Hepatocyte (in vitro differentiated cells): ENCODE measurements around the gene MINAR2.

Source experiments
- EZH2 ChIP-seq: fragments of 200-600 bp; sonication (generic); IDR thresholded peaks from 2 replicates; pipeline ENCODE4 v1.6.1; 2016; ENCODE audit warnings: antibody characterized with exemption, mild to moderate bottlenecking, borderline replicate concordance
- TF ChIP-seq, protein P1 (sequence below): fragments of 200-600 bp; sonication (generic); IDR thresholded peaks from 2 replicates; pipeline ENCODE4 v1.5.1; 2016; ENCODE audit warnings: antibody characterized with exemption, mild to moderate bottlenecking; ENCODE audit not compliant: poor library complexity

DNA sequence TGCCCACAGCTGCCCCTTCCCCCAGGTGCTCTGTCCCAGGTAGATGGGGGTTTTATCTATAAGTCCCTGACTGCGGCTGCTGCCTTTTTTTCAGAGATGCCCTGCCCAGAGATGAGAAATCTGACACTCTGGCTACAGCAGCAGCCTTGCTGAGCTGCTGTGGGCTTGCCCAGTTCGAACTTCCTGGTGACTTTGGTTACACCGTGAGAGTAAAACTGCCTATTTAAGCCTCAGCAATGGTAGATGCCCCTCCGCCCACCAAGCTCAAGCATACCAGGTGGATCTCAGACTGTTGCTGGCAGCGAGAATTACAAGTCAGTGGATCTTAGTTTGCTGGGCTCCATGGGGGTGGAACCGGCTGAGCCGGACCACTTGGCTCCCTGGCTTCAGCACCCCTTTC lies 56.8 kb downstream of the MINAR2 start:
- TF ChIP-seq, protein P1, sequence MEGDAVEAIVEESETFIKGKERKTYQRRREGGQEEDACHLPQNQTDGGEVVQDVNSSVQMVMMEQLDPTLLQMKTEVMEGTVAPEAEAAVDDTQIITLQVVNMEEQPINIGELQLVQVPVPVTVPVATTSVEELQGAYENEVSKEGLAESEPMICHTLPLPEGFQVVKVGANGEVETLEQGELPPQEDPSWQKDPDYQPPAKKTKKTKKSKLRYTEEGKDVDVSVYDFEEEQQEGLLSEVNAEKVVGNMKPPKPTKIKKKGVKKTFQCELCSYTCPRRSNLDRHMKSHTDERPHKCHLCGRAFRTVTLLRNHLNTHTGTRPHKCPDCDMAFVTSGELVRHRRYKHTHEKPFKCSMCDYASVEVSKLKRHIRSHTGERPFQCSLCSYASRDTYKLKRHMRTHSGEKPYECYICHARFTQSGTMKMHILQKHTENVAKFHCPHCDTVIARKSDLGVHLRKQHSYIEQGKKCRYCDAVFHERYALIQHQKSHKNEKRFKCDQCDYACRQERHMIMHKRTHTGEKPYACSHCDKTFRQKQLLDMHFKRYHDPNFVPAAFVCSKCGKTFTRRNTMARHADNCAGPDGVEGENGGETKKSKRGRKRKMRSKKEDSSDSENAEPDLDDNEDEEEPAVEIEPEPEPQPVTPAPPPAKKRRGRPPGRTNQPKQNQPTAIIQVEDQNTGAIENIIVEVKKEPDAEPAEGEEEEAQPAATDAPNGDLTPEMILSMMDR, result no peak
- TF ChIP-seq EZH2, result no peak
